K562 (cell line): ENCODE results near the gene OR4D9. TPM values are rescaled to one million over a fixed set of nuclear protein-coding genes. Genes with fewer than 3 reads are reported as not detected.

Experiments used
- ASH1L ChIP-seq: fragments of 450-650 bp; IDR thresholded peaks from 2 replicates; pipeline ENCODE4 v1.6.1; 2018; ENCODE audit warnings: borderline replicate concordance, mild to moderate bottlenecking, low read depth; ENCODE audit not compliant: partially characterized antibody
- C11orf30 ChIP-seq: fragments of 450-650 bp; IDR thresholded peaks from 2 replicates; pipeline ENCODE4 v1.6.1; 2016; ENCODE audit warnings: low read depth, mild to moderate bottlenecking
- CBFA2T3 ChIP-seq: fragments of 450-650 bp; IDR thresholded peaks from 2 replicates; pipeline ENCODE4 v1.6.1; 2017
- CBX1 ChIP-seq: sonication (generic); IDR thresholded peaks from 2 replicates; pipeline ENCODE4 v1.6.1; 2016; ENCODE audit warnings: antibody characterized with exemption, low read depth, mild to moderate bottlenecking
- CREB3 ChIP-seq: fragments of 450-650 bp; conservative IDR thresholded peaks from 2 replicates; pipeline ENCODE4 v1.6.1; 2016; ENCODE audit warnings: missing genetic modification characterization, low read depth, mild to moderate bottlenecking, missing compliant biosample characterization, moderate library complexity
- EWSR1 ChIP-seq: fragments of 450-650 bp; IDR thresholded peaks from 2 replicates; pipeline ENCODE4 v1.6.1; 2018; ENCODE audit warnings: borderline replicate concordance, mild to moderate bottlenecking, low read depth, moderate library complexity; ENCODE audit not compliant: partially characterized antibody
- FOSL1 ChIP-seq: fragments of 200-800 bp; sonication (Bioruptor generic); conservative IDR thresholded peaks from 2 replicates; pipeline ENCODE4 v1.6.1; 2016; ENCODE audit warnings: missing genetic modification characterization, missing compliant biosample characterization
- HDAC8 ChIP-seq: fragments of 450-650 bp; IDR thresholded peaks from 2 replicates; pipeline ENCODE4 v1.6.1; 2016; ENCODE audit warnings: mild to moderate bottlenecking, missing genetic modification characterization, moderate library complexity, missing compliant biosample characterization
- MAX ChIP-seq: sonication (generic); formaldehyde crosslinking; IDR thresholded peaks from 2 replicates; pipeline ENCODE4 v1.9.0; 2022; ENCODE audit warnings: mild to moderate bottlenecking, missing genetic modification reagents
- POLR2B ChIP-seq: fragments of 450-650 bp; IDR thresholded peaks from 2 replicates; pipeline ENCODE4 v1.6.1; 2018; ENCODE audit warnings: low read depth; ENCODE audit not compliant: partially characterized antibody
- PURB ChIP-seq: sonication (generic); formaldehyde crosslinking; IDR thresholded peaks from 2 replicates; pipeline ENCODE4 v1.9.0; 2021; ENCODE audit warnings: low read depth, mild to moderate bottlenecking, missing genetic modification reagents
- RNF219 ChIP-seq: fragments of 250-450 bp; sonication (Bioruptor Pico); IDR thresholded peaks from 2 replicates; pipeline ENCODE4 v1.5.0; 2022; ENCODE audit warnings: mild to moderate bottlenecking
- SETDB1 ChIP-seq: IDR thresholded peaks from one replicate; pipeline ENCODE4 v1.6.1; 2012; ENCODE audit warnings: low read length, control low read depth, inconsistent platforms
- SMC3 ChIP-seq: conservative IDR thresholded peaks from 2 replicates; pipeline ENCODE4 v1.6.1; 2011; ENCODE audit warnings: low read depth, low read length, improper control_type of control experiment; ENCODE audit not compliant: insufficient read depth
- SP1 ChIP-seq: sonication (generic); formaldehyde crosslinking; IDR thresholded peaks from 2 replicates; pipeline ENCODE4 v1.8.1; 2022; ENCODE audit warnings: mild to moderate bottlenecking, missing genetic modification reagents
- TCFL5 ChIP-seq: fragments of 250-450 bp; sonication (Bioruptor Pico); conservative IDR thresholded peaks from 2 replicates; pipeline ENCODE4 v1.6.1; 2021; ENCODE audit warnings: mild to moderate bottlenecking, moderate library complexity, matching md5 sums
- TGIF2 ChIP-seq: sonication (generic); formaldehyde crosslinking; IDR thresholded peaks from 2 replicates; pipeline ENCODE4 v1.8.1; 2022; ENCODE audit warnings: mild to moderate bottlenecking, missing genetic modification reagents, moderate library complexity
- THRA ChIP-seq: fragments of 450-650 bp; IDR thresholded peaks from 2 replicates; pipeline ENCODE4 v1.6.1; 2017; ENCODE audit warnings: mild to moderate bottlenecking, moderate library complexity
- XRCC3 ChIP-seq: fragments of 450-650 bp; IDR thresholded peaks from 2 replicates; pipeline ENCODE4 v1.6.1; 2017; ENCODE audit warnings: mild to moderate bottlenecking, moderate library complexity
- YY1 ChIP-seq, 3 experiments: IDR thresholded peaks; 2 replicates each; pipeline ENCODE4 v1.6.1; 2011; ENCODE audit warnings: low read length in 2 of 3, mild to moderate bottlenecking in 2 of 3, moderate library complexity in 2 of 3, borderline replicate concordance in 1 of 3, control low read depth in 1 of 3, low read depth in 1 of 3; ENCODE audit not compliant: insufficient read depth in 3 of 3, insufficient replicate concordance in 2 of 3, control insufficient read depth in 1 of 3, insufficient read length in 1 of 3; ENCODE audit errors: extremely low read depth in 1 of 3
- ZNF217 ChIP-seq: sonication (generic); formaldehyde crosslinking; IDR thresholded peaks from 2 replicates; pipeline ENCODE4 v1.8.0; 2022; ENCODE audit warnings: mild to moderate bottlenecking, missing genetic modification reagents
- polyA plus RNA-seq, 8 experiments: library from polyadenylated mRNA; depleted of rRNA in 4 of 8; stranded (reverse) in 5 of 8; unstranded in 3 of 8; fragments of >200 nt; fragmentation: Nextera tagmentation in 2 of 8; fragmentation: Illumina TruSeq in 1 of 8; extraction: Ambion mirVana in 2 of 8; extraction: Trizol in 1 of 8; gene quantifications; 2 replicates each; pipeline versions ENCODE4 v1.2.1 to v1.2.3, GENCODE V29; 2011 to 2014; ENCODE audit warnings: inconsistent platforms in 1 of 8, missing spikeins in 1 of 8
- total RNA-seq, 7 experiments: library from RNA; depleted of rRNA in 6 of 7; stranded (reverse); fragments of >200 nt in 6 of 7; fragmentation: Illumina TruSeq in 2 of 7; extraction: Trizol in 2 of 7; gene quantifications; 2 replicates each; pipeline versions ENCODE4 v1.2.1 to v1.2.3, GENCODE V29; 2011 to 2021; ENCODE audit warnings: low replicate concordance in 1 of 7

Gene OR4D9
- total and polyA plus RNA-seq, 9 of the 15 experiments (the other 6 are each of a cell fraction or from before 2014, with no cell fraction given): not detected

GRCh38 chr11:59545179-59546020 lies 34.1 kb downstream of the OR4D9 start (continued):
- TF ChIP-seq RNF219 (CRISPR knock-in tag) (peak; percentile 37; the same call in 1 of the 2 replicates), SP1 (CRISPR knock-in tag) (peak; percentile 52; the same call in 1 of the 2 replicates), ASH1L (no peak), POLR2B (peak; percentile 99), HDAC8 (tag) (no peak), TCFL5 (CRISPR knock-in tag) (no peak), CBX1 (peak; percentile 62; the same call in 1 of the 2 replicates), CBFA2T3 (no peak), PURB (CRISPR knock-in tag) (no peak), ZNF217 (CRISPR knock-in tag) (no peak), FOSL1 (tag) (peak; percentile 99), THRA (no peak), XRCC3 (no peak), YY1 (IDR thresholded peaks at IDR 0.05; ENCODE audit: borderline replicate concordance in 1 of 3, control insufficient read depth in 1 of 3, extremely low read depth in 1 of 3, insufficient read depth in 3 of 3, insufficient read length in 1 of 3, insufficient replicate concordance in 2 of 3, low read depth in 1 of 3, low read length in 2 of 3) (peak in 2 of 3 experiments; percentile 13 to 74), CREB3 (tag) (peak; percentile 80), C11orf30 (peak; percentile 88), TGIF2 (CRISPR knock-in tag) (no peak), MAX (CRISPR knock-in tag) (no peak), SMC3 (no peak), EWSR1 (no peak), SETDB1 (no peak)
